IPS-11a (cell line): ENCODE data around the gene EEFSEC.

Source experiments
- H3K4me3 ChIP-seq: one replicate; pipeline ENCODE4 v1.5.1; 2013; ENCODE audit warnings: low read depth, low read length, control low read depth

EEFSEC gene

DNA sequence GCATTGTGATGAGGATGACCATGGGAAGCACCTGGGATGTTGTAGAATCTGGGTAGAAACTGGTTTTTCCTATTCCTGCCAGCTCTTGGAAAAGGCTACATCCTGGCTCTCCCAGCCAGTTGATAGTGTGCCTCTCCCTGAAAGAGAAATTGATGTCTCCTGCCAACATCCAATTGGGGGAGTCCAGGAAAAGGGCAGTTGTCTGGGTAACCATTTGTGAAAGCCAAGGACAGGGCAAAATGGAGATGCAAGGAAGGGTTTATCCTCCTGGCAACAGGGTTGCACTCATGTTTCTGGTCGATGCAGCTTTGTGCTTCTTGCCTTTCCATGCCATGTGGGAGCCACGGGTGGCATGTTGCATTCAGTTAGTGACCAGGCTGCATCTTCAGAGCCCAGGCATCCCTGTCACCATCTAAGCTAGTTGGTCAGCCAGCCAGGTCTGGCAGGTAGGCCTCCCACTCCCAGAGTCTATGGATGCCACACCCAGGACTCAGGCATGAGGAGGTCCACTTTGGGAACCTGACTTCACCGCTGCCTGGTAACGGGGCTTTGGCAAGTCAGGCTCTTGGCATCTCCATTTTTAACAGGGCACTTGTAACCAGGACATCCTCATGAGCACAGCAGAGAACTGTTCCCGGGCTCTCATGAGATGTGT, 159.9 kb downstream of the EEFSEC start:
- H3K4me3 ChIP-seq: no peak overlapping the region

DNA sequence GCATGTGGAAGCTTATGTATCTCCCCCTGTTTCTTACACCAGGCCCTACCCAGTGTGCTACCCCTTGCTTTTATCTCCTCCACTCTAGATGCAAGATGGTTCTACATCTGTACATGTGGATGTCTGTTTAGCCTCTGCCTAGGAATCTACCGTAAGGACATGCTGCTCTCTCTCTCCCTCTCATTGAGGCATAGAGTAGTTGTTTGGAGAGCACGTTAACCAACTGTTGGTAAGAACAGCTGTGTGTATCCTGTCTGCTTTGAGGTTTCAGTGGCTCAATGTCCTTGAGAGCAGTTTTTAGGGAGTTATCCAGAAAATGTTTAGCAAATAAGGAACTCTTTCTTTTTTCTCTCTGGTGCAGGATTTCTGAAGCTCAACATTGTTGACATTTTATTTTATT, 160.7 kb downstream of the EEFSEC start:
- no peak overlapping the region for H3K4me3 ChIP-seq

DNA sequence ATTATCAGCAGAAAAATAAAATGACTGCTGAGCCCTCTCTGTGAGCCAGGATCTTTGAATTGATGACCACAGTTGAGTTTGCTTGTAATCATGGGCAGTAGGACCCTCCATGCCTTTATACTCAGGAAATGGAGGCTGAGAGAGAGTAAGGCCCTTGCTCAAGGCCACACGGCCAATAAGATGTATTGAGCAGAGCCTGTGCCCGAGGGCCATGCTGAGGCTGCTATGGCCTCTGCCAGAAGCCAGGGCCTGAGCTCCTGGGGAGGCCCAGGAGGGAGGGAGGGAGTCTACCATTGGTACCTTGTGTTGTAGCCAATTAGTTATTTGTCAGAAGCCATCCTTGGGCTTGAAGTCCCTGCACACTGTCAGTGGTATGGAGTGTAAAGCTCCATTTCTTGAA, 162.0 kb downstream of the EEFSEC start:
- H3K4me3 ChIP-seq: no peak overlapping the region

DNA sequence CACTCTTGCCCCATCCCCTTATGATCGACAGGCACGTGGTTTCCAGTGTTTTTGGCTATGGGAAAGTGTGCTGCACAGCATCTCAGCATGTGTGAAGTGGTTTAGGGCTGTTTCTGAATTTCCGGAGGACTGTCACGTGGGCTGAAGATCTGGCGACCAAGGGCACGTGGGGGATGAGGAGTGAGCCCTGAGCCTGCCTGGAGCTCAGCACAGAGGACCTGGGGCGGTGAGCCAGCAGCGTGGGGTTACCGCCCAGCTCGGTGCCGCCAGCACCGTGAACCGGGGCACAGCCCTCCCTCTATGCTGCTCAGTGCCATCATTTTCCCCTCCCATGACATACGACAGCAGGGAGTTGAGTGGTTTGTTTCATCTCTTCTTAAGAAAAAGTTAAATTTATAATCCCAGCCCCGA, 163.2 kb downstream of the EEFSEC start:
- no peak overlapping the region for H3K4me3 ChIP-seq

DNA sequence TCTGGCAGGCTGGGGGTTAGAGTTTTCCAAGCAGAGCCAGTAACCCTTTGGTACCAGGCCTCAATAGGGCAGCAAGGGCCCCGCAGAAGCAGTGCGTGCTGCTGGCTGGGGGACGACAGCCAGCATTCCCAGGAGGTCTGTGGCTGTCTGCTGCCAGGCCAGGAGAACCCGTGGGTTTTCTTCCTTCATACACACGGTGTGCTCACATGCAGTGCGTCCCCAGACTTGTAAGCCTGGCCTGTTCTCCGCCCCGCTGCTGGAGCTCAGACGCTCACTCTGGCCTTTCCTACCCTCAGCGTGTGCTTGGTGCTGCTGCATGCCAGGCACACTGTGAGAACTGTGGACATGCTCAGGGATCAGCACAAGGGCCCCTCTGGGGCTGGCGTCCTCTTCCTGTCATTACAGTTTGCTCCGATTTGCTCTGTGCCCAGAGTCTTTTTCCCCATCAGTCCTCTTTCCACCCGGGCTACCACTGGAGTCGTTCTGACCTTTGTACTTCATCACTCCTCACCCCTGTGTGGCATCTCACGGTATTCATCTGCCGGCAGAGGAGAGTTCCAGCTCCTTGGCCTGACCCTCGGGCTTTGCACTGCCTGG, 163.9 kb downstream of the EEFSEC start:
- no peak overlapping the region for H3K4me3 ChIP-seq

DNA sequence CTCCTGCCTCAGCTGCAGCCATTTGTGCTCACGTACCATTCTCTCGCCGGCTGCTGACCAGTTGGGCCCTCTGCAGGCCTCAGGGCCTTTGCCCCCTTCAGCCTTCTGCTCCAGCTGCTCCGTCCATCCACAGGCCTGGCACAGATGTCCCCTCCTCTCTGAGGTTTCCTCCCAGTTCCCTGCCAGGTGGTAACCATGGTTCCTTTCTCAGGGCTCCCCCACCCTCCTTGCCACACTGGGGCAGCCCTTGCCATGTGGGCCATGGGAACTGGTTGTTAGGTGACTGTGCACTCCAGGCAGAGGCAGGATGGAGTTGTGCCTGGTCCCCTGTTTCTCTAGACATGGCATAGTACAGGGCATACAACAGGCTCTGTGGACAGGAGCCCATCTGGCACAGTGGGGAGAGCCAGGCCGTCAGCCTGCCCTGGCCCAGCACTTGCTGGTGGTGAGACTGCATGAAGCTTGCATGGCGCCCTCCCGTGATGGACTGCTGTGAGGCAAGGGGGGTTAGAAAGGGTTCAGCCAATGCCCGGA, 164.5 kb downstream of the EEFSEC start:
- no peak overlapping the region for H3K4me3 ChIP-seq

DNA sequence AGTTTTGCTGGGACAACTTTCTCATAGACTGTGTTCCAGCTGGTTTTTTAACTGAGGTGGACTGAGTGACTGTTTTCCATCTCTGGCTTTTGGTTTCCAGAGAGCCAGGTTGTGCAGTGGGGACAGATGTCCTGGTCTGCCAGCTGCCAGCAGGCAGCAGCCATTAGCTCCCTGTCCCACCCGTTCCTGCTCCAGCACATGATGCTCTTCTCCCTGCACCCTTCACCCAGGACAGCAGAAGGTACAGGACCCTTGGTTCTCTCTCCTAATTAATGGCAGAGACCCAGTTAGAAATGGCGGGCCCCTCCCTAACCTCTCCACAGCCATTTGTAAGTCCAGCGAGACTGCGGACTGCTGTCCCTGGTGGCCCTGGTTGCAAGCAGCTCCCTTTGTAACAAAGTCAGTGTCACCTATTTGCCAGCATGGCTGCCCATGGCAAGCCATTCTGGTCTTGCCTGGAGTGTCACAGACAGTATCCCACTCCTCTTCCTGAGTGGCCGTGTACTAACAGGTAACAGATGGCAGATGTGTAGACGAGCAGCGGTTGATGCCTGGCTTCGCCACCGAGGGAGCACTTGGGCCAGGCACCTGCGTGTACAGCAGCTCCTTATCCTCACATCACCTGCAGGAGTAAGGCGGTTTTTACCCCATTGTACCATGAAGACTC, 165.1 kb downstream of the EEFSEC start:
- H3K4me3 ChIP-seq: no peak overlapping the region

DNA sequence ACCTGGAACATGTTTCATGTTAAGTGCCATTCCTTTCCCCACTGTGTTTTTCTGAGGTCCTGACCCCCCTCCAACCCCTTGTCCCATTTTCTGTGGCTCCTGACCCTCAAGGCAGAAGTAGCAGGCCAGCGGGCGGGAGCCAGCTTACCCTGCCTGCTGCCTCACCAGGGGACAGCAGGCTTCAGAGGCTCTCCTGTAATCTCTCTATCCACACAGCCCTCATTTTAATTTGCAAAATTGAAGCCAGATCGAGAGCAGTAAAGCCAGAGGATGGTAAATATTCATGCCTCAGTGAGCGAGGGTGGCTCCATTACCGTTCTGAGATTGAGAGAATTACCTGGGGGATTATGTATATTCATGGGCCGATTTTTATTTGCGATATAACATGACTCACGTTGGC, 165.8 kb downstream of the EEFSEC start:
- no peak overlapping the region for H3K4me3 ChIP-seq

DNA sequence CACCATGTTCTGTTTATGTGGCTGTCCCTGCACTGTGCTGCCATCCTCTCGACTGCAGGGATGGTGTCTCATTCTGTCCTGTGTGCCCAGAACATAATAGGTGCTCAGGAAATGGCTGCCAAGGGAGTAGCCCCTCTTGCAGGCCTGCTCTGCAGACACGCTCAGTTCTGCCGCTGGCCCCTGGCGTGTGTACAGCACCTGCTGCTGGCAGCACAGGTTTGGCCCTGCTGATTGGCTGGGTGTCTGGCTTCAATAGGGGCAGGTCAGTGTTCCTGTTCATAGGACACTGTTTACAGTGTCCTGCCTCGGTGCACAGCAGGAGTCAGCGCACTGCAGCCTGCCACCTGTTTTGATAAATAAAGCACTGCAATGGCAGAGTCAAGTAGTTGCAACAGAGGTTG, 166.5 kb downstream of the EEFSEC start:
- no peak overlapping the region for H3K4me3 ChIP-seq

DNA sequence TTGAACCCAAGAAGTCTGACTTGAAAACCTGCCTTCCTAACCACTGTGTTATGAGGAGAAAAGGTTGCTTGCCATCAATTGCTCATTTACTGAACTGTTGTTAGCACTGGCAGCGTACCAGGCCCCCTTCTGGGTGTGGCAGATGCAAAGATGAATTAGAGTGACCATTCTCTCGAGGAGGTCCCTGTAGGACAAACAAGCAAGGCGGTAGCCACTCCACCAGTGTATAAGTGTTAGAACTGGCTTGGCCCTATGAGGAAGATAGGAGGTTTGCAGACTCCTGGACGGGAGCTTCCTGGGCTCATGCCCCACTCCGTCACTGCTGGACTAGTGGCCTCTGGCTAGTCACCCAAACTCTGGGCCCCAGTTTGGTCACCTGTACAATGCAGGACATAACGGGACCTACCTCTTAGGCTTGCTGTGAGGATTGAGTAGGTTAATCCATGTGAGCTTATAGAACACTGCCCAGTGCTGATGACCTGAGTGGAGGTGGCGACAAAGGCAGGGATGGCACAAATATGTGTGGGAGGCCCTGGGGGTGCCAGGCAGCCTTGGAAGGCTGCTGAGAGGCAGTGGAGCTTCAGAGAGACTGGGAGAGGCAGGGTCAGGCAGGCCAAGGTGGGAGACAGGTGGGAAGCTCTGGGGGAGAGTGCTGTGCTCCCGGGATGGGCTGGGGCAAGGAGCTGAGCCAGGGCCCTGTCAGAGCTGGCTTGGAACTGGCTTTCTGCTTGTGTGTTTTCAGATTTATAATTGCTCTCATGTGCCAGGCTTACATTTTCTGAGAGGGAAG, 167.5 kb downstream of the EEFSEC start:
- no peak overlapping the region for H3K4me3 ChIP-seq

DNA sequence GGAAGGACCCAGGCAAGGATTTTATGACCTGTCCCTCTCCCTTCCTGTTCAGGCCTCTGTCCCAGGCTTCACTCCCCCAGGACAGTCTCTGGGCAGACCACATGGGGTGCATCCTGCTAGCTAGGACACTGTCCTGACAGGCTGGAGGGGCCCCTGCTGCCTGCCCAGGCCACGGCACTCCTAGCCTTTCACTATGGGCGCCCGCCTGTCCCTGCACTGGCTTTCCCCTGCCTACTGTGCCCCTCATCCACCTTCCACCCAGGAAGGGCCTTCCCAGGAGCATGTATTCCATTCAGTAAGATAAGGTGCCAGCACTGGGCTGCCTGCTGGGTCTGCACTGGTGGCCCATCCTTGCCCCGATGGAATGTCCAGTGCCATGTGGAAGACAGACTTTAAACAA, 168.1 kb downstream of the EEFSEC start:
- H3K4me3 ChIP-seq: no peak overlapping the region

DNA sequence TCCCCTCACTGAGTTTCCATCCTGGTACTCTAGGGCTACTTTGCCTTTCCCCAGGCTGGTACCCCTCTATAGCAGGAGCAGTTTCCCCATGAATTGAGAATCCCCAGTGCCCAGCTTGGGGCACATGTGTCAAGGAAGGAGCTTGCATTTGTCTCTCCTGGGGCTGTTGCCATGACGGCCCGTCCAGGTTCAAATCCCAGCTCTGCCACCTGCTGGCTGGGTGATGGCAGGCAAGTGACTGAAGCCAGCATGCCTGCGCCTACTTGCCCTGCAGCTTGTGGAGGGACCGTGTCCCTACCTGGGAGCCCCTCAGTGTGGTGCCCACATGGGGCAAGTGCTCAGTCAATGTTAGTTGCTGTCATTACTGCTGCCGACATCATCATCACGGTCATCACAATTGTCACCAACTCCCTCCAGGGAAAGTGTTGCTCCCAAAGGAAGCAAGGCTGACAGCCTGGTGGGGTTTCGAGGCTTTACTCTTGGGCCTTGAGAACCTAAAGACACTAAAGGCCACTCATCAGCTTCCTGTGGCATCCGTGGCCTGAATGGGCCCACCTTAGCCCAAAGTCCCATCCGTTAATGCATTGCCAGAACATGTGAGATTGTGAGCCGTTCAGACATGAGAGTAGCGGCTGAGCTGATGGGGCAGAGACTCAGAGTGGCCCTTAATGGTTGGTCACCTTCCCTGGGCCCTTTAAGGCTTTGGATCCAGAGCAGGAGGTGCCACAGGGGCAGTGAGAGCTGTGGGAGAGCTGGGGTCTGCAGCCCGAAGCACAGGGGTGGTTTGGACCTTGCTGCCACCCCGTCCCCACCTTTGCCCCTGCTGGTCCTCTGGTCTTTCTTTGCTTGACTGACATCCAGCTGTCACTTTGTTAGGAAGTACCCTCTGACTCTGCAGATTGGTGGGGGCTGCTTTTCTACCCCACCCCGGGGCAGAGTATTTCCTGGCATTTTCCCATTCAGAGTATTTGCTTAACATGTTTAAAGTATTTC, 169.0 kb downstream of the EEFSEC start:
- H3K4me3 ChIP-seq: no peak overlapping the region

DNA sequence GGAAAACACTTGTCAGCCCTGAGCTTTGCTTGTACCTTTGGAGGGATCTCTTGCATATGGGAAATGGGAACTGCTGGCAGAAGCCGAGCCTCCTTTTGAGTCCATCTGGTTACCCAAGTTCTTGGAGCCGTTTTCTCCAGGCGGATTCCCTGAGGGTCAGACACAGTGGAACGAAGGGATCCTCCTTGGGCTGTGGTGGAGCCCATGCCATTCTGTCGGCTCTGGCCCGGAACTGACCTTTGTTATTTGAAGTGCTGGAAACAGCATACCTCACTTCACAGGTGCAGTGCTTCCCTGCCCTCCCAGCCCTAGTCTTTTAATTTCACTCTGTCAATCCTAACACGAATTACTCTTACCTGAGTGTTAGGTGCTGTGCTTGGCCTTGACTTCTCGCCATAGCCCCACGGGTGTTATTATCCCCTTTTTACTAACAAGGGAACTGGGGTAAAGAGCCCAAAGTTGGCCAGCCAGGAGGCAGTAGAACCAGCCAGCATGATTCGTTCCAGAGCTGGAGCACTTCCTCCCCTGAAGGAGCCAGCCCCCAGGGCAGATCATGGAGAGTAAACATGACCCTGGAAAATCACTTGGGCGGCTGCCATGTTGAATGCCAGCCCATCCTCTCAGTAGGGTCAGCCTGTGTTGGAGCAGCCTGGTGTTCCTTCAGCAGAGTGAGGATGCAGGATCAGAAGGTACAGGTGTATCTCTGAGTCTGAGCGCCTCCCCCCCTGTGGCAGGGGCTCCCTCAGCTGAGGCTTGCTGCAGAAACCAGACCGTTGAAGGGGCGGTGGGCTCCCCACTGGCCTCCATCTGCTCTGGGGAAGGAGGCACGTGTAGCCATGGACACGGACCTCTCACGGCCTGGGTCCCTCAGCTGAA, 170.2 kb downstream of the EEFSEC start:
- no peak overlapping the region for H3K4me3 ChIP-seq

DNA sequence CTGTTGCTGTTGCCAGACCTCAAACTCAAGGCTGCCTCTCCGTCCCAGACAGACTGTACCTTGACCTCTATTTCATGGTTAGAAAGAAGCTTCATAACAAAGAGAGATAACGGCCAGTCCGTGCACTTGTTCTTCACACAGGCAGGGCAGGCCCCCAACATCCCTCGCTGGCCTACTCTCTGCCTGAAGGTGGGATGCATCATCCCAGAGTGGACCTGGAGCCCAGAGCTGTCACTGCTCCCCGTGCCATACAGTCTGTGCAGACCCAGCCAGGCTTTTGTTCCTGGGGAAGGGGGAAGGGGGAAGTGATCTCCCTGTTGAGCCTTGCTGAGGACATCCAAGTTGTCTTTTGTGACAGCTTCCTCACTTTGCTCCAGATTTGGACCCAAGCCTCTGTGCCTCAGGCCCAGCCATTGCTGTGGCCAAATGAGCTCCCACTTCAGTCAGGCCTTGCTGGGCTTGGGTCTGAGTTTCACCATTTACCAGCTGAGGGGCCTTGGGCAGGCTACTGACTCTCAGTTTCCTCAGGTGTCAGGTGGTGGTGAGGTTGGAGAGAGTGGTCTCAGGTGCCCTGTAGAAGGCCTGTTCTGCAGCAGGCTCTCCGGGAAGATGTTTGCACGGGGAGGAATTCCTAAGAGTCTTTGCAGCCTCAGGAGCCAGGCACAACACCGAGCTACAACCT, 171.8 kb downstream of the EEFSEC start:
- H3K4me3 ChIP-seq: no peak overlapping the region

DNA sequence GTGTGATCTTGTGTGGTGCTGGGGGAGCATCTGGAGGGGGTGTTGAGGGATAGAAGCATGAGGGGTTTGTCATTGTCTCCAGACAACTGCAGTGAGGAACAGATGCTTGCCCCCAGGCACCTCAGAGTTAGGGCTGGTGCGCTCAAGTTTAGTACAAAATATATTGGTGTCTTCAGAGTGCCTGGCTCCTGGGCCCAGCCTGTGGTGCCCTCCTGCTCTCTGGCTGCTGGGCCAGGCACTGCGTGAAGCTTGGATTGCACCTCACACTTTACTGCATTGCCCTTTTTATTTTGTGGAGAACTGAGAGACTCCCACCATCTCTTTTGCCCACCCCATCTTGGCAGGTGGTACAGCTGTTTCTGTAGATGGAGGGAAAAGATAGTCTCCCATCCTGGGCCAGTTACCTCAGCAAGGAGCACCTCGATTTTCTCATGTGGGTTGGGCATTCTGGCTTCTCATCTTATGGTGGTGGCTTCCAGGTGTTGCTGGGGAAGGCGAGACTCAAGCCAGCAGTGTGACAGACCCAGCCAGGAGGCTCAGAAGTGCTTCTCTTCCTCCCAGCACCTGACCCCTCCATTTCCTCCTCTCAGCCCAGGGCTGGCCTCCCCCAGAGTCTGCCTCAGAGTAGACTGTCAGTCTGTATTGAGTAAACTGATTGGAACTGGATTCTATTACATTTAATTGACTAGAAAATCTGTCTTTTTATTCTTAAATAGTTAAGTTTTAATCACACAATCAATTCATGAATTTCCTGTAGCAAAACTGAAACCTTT, 173.0 kb downstream of the EEFSEC start:
- no peak overlapping the region for H3K4me3 ChIP-seq

DNA sequence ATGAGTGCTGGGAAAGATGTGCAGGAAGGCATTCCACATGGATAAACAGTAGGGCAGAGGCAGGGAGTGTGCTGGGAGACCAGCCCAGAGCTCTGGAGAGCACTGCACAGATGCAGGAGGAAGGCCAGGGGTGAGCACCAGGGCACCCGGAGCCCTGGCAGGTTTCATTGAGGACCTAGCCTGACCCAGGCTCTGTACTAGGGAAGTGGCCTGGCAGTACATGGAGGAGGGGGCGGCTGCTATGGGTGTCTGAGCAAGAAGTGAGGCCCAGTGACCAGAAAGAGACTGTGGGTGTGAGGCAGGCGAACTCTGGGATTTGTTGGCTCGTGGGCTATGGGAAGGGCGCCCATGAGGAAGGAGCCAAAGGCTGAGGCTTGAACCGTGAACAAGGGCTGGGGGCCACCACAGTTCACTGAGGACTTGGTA, 174.3 kb downstream of the EEFSEC start:
- H3K4me3 ChIP-seq: no peak overlapping the region

DNA sequence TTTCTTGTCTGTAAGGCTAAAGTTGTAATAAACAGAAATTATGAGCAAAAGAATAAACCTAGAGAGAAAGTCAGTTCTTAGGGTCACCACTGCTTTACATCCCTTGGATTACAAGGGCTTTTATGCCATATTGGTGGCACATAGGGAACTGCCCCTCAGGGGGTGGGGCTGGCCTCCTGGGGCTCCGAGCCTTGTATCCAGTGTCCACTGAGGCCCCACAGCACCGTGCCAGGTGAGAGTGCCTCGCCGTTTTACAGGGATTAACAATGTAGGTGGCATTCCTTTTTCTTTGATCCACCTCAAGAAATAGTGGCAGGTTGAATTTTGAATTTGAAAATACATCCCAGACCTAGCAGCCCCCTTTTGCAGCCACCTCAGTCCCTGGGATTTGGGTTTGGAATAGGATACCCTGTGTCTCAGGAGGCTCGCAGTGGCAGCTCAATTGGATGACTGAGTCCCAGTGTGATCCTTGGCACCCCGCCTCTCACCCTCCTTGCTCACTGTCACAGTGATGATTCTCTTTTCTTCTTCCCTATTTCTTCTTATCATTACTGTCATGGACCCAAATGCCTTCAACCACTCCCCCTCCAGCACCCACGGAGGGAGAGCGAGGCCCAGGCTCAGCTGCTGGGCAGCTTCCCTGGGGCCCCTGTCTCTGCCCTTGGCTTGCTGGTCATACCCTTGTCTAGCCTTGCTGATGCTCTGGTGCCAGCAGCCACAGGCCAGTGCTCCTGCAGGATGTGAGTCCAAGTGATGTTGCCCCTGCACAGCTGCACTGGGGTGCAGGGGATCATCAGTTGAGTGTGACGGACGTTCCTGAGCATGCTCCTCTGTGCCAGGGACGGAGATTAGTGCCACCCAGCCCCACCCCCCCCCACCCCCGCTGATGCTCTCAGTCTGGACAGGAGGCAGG, 175.5 kb downstream of the EEFSEC start:
- H3K4me3 ChIP-seq: no peak overlapping the region
